GM19372 (cell line): ENCODE measurements around the gene GNE.
A peak's percentile ranks its signal among the peaks of the same experiment; 100 is the strongest.
"Not testable (repeated sequence)": the region's sequence is repeated elsewhere in the genome, so short reads cannot be mapped to it uniquely, and the experiment has no call there.

ENCODE experiments used
- ATAC-seq: cut with Tn5 transposase; IDR thresholded peaks from one replicate; pipeline ENCODE4 v1.9.1; 2021; ENCODE audit warnings: mild to moderate bottlenecking, low read depth, moderate library complexity; ENCODE audit not compliant: unreplicated experiment

Gene GNE

DNA sequence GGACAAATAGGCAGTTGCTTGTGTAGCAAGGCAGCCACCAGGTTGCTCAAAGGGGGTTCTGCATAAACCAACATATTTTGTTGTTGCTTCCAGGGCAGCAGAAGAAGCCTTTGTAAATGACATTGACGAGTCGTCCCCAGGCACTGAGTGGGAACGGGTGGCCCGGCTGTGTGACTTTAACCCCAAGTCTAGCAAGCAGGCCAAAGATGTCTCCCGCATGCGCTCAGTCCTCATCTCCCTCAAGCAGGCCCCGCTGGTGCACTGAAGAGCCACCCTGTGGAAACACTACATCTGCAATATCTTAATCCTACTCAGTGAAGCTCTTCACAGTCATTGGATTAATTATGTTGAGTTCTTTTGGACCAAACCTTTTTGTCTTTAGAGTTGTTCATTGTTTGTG is 46.7 kb downstream of the GNE start:
- no peak for ATAC-seq

DNA sequence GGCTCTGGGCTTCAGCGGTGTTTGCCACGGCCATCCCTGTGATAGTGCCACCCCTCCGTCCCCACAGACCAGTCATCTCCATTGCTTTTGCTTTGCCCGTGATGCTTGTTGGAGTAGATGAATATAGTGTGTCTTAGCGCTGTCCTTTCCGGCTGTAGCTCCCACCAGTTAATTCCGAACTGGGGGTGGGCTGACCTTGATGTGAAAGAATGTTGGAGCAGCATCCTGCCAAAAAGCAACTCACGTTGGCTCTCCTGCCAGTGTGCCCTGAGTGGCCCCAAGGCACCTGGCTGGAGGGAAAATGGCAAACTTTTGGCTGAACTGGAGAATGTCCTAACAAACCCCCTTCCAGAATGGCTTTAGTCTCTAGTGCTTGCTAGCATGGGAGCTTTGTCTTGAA is 47.5 kb downstream of the GNE start:
- ATAC-seq, result no peak

- ATAC-seq, result no peak
Measured at GRCh38 chr9:36208521-36209253, 49.6 kb downstream of the GNE start.

DNA sequence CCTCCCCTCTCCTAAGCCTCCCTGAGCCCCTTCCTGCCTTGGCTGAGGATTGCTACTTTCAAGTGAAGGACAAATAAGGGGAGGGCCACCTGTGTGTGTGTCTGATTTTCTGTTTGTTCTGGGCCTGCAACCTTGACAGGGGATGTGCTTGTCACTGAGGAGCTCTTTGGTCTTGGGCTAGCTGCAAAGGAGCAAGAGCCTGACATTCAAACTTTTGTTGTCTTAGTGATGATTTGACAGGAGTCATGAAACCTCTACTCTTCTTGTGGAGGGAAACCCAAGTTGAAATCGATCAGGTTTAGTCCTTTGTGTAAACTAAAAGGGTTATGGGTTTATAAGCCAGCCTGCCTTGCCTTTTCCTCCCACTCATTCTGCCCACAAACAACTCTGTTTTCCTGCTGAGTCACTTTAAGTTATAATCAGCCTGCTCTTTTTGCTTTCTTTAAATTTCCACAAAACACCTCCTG is 50.7 kb downstream of the GNE start:
- ATAC-seq, result no peak

DNA sequence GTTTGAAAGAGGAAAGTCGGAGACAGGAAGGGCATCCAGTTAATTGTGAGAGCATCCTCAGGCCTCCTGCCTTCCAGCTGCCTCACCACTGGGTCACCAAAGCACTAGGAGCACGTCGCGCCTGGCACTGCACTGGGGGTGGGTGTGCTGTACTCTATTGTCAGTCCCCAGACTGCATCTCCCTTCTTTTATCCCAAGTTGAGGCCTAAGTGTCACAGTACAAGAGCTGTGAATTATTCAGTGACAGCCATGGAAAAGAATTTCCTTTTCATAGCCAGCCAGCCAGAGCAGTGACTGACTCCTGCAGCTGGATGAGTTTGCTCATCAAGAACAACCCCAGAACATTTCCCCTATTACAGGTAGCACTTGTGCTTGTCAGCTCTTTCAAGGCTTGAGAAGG is 51.2 kb downstream of the GNE start:
- ATAC-seq, result no peak

DNA sequence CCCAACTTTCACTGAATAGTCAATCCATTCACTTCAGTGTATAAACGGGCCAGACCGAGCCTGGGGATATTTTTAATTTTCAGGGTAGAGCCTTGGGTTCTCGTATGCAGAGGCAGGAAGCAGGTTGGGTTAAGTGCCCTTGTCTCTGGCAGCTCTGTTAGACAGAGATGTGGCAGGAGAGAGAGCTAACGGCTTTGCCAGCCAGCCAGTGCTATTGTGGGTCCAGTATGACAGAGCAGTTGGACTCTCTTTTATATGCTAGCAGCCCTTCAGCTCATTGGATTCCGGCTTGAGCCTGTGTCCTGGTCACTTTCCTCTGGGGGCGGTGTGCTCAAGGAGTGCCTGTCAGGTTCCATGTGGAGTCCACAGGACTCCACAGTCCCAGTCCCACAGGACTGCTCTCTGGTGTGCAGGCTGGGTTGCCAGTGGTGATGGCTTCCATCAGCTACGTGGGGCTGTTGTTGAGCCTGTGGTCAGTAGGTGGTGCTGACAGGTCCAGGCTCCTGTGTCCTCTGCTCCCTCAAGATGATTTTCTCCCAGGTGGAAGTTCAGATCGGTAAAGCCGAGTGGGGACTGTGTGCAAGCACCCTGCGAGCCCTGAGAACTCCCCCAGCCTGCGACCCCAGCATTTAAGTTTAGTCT is 53.2 kb downstream of the GNE start:
- no peak for ATAC-seq

- ATAC-seq, result no peak
Measured at GRCh38 chr9:36194326-36195000, 63.8 kb downstream of the GNE start.

DNA sequence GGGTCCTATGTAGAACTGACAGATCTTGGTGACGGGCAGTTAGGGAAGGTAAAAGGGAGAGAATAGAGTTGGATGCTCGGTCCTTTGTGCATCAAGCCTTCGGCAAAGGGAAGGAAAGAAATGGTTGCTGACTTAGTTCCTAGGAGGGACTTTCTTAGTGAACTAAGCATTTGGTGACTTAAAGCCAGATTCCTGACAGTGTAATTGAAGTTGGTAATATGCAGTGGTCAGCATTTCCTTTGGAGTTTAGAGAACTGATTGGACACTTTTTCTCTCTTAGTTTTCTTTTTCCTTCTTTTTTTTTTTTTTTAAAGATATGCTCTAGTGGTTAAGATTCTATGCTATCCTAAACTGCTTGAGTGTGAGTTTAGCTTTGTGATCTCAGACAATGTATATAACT is 65.2 kb downstream of the GNE start:
- no peak for ATAC-seq

DNA sequence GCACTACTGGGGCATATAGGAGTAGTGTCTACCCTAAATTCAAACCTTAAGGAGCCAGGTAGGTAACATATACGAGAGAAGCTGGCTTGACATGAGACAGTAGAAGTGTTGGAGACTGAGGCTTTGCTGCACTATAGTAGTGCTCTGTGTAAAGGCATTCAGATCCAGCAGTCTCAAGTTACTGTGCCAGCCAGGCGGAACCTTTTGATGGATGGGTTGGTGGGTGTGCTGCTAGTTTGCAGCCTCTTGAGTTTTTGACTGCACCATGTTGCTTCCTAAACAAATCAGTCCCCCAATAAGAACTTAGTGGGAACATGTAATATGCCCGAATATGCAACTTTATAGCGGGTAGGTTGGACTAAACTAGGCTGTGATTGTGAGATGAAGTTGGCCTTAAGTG is 66.1 kb downstream of the GNE start:
- no peak for ATAC-seq

DNA sequence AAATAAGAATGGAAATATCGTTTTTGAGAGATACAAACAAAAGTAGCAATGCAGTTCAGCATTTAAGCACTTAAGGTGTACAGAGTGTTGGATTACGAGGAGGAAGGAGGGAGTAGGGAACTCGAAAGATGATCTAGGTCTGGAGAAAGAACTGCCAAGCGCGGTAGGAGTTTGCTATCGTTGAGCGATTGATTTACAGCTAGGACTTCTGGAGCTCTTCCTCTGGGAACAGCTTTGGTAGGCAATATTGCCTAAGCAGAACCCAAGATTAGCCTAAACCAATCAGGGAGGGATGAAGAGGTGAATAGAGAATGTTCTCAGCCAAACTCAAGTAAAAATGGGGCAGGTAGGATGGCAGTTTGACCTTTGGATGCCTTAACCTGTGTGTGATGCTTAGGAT is 66.6 kb downstream of the GNE start:
- no peak for ATAC-seq

DNA sequence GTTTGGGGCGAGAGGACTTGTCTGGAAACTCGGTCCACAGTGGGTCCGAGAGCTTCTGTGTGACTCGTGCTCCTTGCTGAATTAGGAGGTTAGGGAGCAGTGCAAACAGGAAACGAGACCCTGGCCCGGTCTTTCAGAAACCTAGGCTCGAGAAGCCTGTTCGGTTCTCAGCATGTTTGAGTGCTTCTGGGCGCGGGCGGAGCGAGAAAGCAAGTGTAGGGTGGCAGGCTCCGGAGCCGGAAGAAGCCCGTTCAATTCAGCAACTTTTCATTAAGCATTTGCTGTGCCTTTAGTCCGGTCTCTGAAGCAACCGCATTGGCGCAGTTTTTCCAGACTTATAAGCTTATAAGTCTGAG is 67.0 kb downstream of the GNE start:
- peak; percentile 6 for ATAC-seq

DNA sequence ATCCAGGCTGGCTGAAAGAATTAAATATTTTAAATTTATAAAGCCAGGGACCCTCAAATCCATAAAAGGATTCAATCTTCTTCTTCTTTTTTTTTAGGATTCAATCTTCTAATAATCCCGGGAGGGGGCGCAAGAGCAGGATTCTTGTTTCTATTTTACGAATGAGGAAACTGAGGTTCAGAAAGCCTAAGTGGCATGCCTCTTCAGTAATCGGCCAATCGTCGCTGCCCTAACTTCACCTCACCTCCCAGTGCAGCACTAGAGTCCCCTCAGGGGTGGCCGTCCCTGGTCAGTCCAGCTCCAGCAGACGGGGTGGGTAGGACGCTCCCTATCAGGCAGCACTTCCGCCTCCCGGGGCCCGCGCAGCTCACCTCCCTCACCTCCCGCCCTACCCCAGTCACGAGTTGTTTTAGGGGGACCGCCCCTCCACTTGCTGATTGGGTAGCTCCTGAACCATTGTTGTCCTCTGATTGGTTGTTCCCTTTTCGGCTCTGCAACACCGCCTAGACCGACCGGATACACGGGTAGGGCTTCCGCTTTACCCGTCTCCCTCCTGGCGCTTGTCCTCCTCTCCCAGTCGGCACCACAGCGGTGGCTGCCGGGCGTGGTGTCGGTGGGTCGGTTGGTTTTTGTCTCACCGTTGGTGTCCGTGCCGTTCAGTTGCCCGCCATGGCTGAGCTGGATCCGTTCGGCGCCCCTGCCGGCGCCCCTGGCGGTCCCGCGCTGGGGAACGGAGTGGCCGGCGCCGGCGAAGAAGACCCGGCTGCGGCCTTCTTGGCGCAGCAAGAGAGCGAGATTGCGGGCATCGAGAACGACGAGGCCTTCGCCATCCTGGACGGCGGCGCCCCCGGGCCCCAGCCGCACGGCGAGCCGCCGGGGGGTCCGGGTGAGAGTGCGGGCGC is 67.6 kb downstream of the GNE start, which contains the start of gene CLTA:
CLTA (plus strand) TSS at position 534 of the 902 bp plus-strand sequence; CDS start at position 670, 136 bp downstream.
- ATAC-seq, result peak; percentile 99

DNA sequence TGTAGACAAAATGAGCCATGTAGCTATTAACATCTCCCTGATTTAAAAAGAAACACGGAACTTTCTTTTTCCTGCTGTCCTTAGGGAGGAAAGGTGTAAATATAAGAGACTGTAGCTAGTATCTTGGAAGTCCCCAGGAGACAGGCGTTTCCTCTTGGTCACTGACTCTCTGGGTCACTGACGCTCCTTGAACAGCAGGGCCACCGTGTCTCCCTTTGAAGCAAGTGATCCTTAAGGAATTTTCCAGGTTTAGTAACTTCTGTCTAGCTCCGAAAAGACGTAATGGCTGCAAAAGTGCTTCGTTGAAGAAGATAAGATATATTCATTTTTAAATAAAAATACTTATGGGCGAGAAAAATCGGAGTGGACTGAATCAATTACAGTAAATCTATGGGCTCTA is 68.3 kb downstream of the GNE start:
- ATAC-seq, result no peak

DNA sequence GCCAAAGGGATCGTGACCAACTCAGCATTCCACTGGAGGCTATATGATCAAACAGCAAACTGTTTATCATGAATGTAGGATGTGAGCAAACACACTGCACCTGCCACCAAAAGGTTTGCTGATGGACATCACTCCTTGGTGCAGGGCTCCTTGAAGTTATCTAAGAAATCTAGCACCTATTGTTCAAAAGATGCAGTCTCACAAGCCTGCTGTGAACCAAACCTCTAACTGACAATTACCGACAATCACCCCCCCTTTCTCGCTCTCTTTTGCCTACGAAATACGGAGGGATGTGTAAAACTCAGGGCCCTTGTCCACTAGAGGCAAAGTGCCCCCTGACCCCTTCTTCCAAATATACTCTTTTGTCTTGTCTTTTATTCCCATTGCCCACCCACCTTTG is 70.0 kb downstream of the GNE start:
- no peak for ATAC-seq

DNA sequence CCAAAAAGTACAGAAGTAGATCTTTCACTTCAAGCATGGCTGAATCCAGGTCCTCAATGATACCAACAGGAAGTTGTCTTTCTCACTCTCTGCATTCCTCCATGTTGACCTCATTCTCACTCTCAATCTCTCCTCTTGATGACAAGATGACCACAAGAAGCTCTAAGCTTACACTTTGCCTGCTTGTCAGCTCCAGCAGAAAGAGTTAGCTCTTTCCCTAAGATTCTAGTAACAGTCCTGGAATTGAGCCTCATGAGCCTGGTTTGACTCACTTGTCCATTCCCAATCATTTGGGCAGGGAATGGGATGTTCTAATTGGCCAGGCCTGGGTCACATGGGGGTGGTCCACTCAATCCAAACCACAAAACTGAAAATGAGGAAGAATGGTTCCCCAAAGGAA is 70.8 kb downstream of the GNE start:
- ATAC-seq, result no peak

DNA sequence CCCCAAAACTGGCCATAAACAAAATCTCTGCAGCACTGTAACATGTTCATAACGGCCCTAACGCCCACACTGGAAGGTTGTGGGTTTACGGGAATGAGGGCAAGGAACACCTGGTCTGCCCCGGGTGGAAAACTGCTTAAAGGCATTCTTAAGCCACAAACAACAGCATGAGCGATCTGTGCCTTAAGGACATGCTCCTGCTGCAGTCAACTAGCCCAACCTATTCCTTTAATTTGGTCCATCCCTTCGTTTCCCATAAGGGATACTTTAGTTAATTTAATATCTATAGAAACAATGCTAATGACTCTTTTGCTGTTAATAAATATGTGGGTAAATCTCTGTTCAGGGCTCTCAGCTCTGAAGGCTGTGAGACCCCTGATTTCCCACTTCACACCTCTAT is 78.0 kb downstream of the GNE start:
- ATAC-seq, result not testable (repeated sequence)

DNA sequence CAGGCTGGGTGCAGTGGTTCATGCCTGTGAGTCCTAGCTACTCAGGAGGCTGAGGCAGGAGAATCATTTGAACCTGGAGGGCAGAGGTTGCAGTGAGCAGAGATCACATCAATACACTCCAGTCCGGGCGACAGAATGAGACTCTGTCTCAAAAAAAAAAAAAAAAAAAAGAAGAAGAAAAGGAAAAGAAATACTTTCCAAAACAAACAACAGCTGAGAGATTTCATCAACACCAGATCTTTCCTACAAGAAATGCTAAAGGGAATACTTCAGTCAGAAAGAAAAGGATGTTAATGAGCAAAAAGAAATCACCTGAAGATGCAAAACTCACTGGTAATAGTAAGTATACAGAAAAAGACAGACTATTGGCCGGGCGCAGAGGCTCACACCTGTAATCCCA is 80.7 kb downstream of the GNE start:
- ATAC-seq, result no peak

- not testable (repeated sequence) for ATAC-seq
Measured at GRCh38 chr9:36176496-36176895, 81.8 kb downstream of the GNE start.

DNA sequence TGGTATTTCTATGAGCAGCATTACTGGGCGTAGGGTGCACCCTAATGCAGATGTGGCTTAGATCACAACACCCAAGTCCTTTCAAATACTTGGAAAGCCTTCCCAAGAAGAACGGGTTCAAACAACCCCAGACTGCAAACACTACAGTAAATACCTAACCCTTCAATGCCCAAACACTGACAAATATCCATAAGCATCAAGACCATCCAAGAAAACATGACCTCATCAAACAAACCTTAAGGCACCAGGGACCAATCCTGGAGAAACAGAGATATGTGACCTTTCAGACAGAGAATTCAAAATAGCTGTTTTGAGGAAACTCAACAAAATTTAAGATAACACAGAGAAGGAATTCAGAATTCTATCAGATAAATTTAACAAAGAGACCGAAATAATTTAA is 83.0 kb downstream of the GNE start:
- not testable (repeated sequence) for ATAC-seq

DNA sequence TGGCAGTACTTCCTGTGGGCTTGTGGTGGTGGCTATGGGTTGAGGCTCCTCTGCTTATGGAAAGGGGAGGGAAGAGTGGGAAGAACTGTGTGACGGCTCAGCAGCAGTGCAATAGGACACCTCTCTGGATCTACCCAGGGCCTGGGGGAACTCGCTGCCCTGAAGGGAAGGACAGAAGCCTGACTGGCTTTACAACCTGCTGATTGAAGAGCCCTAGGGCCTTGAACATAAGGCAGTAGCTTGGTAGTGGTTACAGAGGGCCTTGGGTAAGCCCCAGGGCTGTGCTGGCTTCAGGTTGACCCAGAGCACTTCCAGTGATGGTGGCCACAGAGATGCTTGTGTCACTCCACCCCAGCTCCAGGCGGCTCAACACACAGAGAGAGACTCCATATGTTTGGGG is 83.5 kb downstream of the GNE start:
- no peak for ATAC-seq

DNA sequence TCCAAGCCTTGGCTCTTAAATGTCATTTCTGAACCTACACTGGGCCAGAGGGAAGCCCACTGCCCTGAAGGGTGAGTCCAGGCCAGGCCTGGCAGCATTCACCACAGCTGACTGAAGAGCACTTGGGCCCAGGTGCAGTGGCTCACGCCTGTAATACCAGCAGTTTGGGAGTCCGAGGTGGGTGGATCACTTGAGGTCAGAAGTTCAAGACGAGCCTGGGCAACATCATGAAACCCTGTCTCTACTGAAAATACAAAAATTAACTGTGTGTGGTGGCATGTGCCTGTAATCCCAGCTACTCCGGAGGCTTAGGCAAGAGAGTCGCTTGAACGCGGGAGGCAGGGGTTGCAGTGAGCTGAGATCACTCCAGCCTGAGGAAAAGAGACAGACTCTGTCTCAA is 84.0 kb downstream of the GNE start:
- no peak for ATAC-seq
